Right lobe of liver (tissue), 4 donors: Measurements from ENCODE around the gene CUL7.

Experiments used
- POLR2A ChIP-seq: fragments of 450-650 bp; IDR thresholded peaks from one replicate; pipeline ENCODE4 v1.6.1; 2017; ENCODE audit warnings: antibody characterized with exemption, mild to moderate bottlenecking
- TF ChIP-seq, protein P1 (sequence below), 4 donors: fragments of 200-600 bp in 3 of 4; fragments of 450-650 bp in 1 of 4; IDR thresholded peaks; one replicate each; pipeline versions ENCODE4 v1.5.1 to v1.8.0; 2016 to 2022; ENCODE audit warnings: antibody characterized with exemption in 4 of 4, mild to moderate bottlenecking in 2 of 4
- donor health status: DM: no; HTN: no; CAD: no.
- donor health status: DM: no; HTN: no; CAD: no.
- donor health status: DM: no; HTN: yes; CAD: no.

- TF ChIP-seq, protein P1, sequence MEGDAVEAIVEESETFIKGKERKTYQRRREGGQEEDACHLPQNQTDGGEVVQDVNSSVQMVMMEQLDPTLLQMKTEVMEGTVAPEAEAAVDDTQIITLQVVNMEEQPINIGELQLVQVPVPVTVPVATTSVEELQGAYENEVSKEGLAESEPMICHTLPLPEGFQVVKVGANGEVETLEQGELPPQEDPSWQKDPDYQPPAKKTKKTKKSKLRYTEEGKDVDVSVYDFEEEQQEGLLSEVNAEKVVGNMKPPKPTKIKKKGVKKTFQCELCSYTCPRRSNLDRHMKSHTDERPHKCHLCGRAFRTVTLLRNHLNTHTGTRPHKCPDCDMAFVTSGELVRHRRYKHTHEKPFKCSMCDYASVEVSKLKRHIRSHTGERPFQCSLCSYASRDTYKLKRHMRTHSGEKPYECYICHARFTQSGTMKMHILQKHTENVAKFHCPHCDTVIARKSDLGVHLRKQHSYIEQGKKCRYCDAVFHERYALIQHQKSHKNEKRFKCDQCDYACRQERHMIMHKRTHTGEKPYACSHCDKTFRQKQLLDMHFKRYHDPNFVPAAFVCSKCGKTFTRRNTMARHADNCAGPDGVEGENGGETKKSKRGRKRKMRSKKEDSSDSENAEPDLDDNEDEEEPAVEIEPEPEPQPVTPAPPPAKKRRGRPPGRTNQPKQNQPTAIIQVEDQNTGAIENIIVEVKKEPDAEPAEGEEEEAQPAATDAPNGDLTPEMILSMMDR (IDR thresholded peaks at IDR 0.05) = no peak
- TF ChIP-seq POLR2A = no peak
Observed at GRCh38 chr6:43090559-43090956, 36.9 kb upstream of the CUL7 start.
